Stromal cell of bone marrow (primary cell): ENCODE data around the gene CEP128.
A peak's percentile ranks its signal among the peaks of the same experiment; 100 is the strongest.

Source experiments
- DNase-seq: peaks from one replicate; pipeline ENCODE4 v3.0.0-alpha.2; 2012; ENCODE audit warnings: low read depth

Gene CEP128

DNA sequence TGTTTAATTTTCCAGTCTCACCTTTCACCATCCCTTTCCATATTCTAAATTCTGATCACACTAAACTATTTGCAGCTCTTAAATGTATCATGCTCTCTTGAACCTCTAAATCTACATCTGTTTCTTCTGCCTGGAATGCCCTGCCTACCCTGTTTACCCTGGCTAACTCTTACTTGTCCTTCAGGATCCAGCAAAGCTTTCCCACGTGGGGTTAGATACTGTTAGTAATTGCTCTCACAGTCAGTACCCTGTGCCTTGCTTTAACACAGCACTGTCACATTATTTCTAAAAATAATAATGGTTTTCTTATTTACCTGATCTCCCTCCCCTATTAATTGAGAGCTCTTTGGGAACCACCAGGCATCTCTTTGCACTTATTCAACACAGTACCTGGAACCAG lies 333.0 kb downstream of the CEP128 start:
- no peak for DNase-seq

DNA sequence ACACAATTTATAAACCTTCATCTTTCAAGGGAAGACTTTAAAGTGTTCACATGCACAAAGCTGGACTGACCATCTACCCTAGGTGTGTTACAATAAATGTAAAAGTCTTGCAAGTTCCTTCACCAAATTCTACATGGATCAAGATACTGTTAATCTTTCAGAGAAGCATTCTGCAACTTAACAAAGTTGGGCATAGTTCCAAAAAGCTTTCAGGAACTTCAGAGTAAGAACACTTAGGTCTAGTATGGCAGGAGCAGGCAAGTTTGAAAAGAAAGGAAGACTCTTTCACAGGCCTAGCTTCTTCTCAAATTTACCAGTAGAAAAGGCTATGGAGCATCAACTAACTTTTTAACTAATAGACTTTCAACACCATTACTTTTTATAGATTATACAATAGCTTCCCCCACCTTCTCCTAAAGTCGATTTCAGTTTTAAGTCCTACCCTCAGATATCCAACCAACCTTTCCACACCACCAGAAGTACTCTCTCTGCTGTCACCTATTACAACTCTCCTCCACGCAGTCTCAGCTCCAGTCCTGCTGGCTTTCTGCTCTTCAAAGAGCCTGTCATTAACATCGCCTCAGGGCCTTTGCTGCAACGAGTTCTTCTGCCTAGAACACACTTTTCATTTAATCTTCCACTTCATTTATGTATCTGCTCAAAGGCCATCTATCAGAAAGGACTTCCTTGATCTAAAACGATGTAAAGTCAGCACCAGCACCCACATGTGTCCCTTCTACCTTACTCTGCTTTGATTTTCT lies 333.9 kb downstream of the CEP128 start:
- no peak for DNase-seq

DNA sequence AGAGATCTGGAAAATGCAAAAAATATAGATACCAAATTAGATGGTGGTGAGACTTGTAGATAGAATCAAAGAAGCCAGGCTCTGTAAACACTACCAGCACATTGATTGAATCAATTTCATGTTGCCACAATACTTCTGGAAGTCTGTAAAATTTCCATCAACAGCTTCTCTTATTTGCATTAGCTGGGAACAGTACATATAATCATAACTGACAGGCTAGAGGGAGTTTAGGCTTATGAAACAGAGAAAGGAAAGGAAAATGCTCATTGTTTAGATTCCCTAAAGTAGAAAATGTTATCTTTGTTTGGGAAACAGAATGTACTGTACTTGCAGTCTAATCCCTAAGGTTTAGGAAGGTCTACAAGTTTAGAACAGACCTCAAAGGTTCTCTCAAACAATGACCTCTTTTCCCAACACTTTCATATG lies 335.2 kb downstream of the CEP128 start:
- no peak for DNase-seq

DNA sequence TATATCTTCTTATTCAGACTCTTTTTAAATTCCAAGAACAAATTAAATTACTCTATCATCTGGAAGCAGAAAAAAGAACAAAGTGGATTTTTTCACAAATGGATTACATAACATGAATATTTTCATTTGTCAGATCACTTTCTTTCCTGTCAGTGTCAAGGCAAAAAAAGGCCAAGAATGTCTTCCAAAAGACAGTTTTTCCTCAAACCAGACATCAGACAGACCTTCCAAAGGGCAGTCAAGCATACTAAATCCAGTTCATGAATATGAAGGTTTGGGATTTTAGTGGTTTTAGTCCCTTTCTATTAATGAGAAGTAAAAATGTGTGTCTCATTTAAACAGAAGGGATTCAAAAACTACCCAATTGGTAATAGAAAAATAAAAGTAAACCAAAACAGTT lies 336.0 kb downstream of the CEP128 start:
- no peak for DNase-seq

DNA sequence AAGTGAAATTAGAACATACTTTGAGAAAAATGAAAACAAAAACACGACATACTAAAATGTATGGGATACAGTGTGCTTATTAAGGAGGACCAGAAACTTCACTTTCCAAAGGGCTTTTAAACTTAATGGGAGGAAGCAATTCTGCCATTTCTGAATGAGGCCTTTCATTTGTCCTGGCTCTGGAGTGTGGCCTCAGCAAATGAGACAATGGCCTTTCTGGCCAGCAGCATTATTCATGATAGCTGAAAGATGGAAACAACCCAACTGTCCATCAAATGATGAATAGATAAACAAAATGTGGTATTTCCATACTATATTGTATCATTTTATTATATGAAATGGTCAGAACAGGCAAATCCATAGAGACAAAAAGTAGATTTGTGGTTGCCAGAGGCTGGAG lies 338.6 kb downstream of the CEP128 start:
- no peak for DNase-seq

DNA sequence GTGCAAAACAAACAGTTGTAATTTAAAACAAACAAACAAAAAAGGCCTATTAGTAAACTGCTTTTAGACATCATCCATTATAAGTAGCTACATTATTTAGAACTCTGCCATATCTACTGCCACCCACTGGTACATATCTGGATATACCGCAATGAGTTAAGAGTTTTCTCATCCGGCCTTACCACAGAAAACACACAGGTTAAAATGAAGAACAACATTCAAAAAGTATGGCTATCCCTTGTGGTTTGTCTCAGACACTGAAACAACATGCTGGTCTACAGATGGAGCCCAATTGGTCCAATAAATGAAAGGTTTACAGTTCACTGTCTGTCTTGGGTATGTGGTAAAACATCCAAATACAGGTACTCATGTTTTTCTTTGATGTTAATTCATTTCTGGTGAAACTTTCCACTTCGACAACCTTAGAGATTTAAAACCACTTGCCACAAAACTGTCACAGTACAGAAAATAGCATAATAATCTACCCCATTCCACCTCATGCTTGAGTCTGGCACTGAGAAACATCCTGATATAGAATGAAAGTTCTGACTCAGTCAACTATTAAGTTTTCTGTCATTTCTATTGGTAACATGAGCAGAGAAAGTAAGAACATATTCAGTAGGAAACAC lies 354.3 kb downstream of the CEP128 start:
- peak; percentile 25 for DNase-seq

DNA sequence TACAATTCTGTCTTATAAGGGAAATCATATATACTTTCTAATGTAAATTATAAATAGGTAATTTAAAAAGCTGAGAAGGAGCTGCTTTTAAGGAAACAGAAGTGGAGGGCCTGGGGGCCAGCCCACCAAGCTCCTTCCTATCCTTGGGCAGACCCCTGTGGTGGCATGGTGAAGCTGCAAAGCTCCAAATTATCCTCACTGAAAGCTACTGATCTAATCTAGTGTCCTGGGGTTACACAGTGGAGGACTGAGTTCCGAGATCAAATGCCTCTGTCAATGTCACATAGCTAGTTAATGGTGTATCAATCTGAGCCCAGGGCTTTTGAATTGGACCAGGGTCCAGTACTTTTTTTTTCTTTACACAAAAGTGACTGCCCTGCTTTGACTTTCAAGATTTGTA lies 355.4 kb downstream of the CEP128 start:
- DNase-seq, result no peak

DNA sequence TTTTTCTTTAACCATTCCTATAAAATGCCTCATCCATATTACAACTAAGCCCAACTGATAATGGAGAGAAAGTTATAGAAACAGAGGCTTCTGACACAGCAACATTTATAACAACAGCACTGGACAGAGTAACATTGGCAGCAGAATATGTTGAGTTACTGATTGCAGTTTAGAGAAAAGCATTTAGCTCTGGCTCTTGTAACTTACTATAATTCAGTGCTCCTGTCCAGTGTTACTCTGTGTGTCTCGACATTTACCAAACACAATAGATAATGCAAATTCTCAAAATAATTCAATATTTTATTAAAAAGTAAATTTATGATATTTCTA lies 356.1 kb downstream of the CEP128 start:
- no peak for DNase-seq

DNA sequence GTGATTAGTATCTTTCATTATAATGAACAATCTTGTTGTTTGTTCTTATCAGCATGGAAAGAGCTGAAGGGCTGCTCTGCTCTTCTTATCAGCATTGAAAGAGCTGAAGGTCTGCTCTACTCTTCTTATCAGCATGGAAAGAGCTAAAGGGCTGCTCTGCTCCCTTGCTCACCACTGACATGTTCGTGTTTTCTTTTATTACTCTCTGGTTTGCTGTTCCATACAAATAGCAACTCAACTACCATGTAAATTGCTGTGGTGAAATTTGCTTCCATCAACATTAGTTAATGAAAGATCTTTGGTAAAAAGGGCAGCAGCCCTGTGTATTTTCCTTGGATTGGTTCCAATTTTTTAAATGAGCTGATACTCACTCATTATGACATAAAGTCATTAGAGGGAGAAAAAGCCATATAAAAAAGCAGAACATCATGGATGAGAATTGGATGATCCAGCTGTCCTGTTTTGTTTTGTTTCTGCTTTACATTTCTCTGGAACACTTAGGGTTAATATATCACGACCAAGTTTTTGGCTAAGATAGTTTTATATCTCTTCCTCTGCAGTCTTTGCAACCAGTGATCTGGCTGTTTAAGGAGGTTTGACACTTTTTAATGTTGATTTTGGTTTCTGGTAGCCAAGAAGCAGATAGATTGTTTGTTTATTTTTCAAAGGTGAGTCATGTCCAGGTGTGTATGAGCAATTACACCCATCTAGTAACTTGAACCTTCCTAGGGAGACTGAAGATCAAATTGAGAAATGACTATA lies 356.6 kb downstream of the CEP128 start:
- no peak for DNase-seq

DNA sequence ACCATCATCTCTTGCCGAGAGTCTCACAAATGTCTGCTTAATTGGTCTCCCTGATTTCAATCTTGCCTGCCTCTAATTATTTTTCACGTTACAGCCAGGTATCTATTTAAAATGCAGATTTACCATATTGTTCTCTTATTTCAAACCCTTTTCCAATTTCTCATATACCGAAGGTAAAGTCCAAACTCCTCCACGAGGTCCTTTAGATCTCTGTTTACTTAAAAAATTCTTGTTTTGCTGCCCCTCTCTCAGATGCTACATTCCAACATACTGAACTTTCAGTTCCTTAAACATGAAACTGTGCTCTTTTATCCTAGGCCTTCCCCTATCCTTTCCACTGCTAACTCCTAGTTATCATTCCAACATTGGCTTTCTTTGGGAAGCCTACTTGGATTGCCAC lies 363.9 kb downstream of the CEP128 start:
- DNase-seq, result no peak

DNA sequence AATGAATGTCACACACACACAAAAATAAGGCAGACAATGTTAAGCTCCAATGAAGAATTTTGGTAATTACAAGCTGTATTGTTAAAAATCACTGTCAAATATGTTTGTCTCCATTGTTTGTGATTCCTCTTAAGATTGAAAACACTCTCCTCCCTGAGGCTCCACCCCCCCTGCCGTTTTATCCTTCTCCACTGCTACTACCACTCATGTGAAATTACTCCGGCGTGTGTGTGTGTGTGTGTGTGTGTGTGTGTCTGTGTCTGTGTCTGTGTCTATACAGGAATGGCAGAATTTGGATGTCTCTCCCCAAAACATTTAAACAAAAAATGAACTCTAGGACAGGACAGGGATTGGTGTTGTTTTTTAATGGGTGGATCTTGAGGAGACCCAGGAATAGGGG lies 365.1 kb downstream of the CEP128 start:
- DNase-seq, result no peak

DNA sequence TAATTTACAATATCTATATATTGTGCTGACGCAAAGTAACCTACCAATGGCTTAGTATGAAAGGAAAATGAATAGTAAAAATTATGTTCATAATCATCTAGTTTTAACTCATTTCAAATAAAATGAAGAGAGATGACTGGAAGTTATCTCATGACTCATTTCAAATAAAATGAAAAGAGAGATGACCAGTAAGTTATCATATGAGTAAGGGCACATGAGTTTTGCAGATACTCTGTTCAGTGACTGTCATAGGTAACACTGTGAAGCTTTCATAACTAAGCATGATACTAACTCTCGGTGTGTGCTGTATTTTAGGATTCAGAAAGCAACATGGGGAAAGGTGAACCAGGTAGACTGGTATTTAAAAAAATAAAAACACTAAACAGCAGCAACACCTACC lies 365.8 kb downstream of the CEP128 start:
- no peak for DNase-seq

DNA sequence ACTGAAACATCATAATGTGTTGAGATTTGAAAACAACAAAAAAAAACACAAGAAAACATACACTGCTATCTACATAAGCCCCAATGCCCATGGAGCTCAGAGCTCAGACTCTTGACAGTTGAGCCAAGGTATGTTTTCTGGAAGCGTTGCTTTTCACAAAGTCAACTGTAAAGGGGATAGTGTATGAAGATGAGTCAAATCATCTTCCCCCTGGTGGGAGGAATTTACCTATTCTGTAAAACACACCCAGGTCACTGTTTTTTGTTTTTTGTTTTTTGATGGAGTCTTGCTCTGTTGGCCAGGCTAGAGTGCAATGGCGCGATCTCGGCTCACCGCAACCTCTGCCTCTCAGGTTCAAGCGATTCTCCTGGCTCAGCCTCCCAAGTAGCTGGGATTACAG lies 368.9 kb downstream of the CEP128 start:
- DNase-seq, result no peak

DNA sequence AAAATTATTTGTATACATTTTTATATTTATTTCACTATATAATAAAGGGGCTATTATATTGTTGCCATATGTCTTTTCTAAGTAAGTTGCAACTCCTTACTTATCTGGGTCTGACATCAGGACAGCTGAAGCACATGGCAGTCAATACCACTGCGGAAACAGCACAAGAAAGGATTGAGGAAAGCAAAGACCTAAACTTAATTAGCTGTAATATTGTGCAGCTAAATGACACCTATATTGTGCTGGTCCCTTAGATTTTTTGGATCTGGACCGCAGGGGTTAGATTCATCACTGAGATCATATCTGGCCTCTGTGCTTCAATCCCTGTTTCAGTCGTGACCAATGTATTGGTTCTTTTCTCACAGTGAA lies 370.6 kb downstream of the CEP128 start:
- no peak for DNase-seq

DNA sequence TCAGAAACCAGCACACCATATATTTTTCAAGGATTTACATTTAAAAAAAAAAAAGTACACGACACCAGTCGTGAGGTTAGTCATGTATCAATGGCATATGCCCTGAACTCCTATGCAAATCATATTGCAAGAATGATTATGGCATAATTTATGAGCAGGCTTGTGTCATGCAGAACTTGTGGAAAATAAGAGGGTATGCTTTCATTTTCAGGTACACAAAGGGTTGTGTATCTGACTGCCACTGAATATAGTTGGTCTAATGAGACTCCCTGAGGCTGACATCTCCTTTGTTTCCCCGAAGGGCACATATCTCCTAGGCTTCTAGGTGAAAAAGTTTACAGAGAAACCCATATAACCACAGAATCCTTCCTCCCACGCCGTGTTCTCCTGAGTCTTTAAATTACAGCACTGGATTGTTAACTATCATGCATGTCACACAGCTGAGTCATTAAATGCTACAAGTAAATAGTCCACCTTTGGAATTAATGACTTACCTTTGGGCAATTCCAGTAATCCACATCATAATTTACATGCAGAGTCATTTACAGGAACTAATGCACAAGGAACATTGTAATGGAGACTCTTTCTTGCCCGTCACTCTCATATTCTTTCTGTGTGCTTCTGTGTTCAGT lies 373.5 kb downstream of the CEP128 start:
- no peak for DNase-seq

DNA sequence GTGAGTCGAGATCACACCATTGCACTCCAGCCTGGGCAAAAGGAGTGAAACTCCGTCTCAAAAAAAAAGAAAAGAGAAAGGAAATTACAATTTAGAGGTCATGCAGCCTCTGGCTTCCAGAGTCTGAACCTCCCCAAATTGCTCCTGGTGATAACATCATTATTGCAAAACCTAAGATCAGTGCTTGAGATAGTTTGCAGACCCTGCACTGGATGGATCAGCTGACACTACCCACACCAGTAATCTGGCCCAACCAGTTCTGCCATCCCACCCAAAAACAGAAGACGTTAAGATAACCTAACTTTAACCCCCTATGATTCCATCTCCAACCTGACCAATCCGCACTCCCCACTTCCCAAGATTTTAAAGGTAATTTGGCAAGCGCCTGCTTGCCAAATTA lies 376.5 kb downstream of the CEP128 start:
- DNase-seq, result no peak

DNA sequence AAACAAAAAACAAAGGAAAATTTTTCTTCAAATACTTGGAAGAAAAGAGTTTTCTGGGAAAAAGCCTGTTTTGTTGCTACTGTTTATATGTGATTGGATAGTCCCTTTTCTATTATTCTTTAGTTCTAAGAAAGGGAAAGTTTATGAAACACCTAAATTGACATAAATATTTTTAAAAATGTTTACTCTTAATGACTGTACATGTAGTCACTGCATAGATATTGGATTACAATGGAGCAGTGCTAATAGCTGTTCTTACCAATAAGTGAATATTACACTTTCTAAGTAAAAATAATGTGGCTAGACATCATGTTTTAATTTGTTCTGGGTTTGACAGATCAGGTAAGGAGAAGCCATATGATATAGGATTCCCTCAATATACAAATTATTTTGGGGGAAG lies 377.5 kb downstream of the CEP128 start:
- no peak for DNase-seq

DNA sequence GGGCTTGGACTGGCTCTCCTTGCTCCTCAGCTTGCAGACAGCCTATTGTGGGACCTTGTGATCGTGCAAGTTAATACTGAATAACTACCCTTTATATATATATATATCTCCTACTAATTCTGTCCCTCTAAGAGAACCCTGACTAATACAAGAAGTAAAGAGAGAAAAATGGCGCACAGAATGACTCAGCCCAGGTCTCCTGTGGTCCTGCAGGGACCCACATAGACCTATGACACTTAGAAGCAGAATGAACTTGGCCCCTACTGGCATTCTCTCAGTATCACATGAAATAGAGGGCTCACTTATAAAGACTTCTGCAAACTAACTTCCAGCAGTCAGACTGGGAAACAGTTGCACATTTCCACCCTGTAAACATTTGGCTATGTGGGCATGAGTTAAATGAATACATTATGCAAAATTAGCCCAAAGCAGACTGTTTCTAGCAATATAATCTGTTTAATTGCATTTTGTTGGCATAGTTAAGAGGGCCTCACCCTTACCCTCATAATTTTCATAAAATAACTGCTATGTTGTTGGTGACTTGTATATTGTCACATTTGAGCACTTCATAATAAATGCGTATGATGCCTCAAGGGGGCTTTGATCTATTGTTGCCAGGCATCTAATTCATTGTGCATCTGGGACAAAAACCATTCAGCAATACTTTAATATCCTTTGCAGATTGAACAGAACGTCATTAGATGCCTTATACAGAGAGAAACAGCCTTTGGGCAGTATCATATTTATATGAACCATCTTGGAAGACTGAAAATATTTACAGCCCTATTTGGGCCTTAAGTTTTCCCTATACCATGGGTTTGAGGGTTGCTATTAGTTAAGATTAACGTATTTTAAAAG lies 380.5 kb downstream of the CEP128 start:
- DNase-seq, result no peak

DNA sequence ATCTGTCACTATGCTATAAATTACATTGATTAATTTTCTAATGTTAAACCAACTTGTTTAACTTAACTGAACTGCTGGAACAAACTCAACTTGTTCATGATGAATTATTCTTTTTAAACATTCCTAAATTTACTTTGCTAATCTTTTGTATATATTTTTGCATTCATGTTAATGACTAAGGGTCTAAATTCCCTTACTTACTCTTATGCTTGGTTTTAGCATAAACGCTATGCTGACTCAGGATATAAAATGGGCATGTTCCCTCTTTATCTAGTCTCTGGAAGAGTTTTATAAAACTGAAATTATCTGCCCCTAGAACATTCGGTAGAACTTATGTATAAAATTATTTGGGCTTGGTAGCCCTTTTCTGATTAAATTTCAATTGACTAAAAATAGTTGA lies 387.4 kb downstream of the CEP128 start:
- DNase-seq, result no peak

DNA sequence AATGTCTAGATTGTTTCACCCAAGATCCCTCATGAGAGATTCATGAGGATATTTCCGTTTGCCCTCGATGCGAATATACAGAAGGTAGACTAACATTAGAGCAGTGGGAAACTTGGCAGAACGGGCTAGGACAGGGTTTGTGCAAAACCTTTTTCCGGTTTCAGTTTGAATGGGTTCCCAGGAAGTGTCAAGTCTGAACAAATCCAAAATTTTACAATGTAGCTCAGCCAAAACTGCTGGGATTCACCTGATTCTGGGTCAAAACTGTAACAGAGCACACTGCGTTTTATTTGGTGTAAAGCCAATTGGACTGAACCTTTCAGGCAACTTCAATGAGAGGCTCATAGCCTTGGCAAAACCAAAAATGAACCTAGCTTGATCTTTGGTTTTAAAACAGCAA lies 392.4 kb downstream of the CEP128 start:
- no peak for DNase-seq

DNA sequence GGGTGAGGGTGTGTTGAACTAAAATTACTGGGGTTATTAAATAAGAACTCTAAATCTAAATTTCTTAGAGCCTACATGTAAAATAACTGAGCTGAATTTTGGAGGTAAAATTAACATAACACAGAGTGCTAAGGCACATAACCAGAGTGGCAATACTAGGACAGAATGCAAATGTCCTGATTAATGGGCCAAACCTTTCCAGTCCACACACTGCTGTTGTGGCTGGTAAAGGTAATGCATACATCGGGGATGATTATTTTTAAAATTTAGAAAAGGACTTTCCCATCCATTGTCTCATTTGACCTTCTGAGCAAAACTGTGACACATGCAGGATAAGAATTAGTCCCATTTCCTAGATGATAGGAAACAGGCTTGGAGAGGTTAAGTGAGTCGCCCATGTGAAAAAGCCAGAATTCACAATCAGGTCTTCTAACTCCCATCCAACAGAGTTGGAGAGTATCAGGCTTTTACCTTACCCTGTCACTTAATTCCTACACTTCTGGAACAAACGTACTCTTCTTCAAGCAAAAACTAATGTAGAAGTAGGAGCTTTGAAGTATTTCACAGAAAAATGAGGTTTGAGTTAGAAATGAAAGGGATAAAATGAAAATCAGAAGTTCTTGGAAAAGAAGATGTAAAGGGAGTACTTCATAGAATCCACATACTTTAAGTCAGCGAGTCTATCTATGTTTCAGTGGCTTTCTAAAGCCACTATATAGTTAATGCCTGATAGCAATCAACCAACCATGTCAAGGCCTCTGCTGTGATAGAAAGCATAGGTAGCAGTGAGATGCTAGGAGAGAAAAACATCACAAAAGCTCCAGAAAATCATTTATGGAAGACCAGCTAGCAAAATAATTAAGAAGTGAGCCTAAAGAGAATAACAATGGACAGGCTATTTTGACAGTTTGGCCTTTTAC lies 395.3 kb downstream of the CEP128 start:
- DNase-seq, result no peak
